SK-N-SH (cell line): ENCODE data around the gene DNASE1L2. TPM values are rescaled to one million over a fixed set of nuclear protein-coding genes. Genes with fewer than 3 reads are reported as not detected.

Experiments
- CTCF ChIA-PET: fragments of 300-600, 350-600 bp; formaldehyde crosslinking; extraction: SDS; loops from one replicate; lab custom pipeline; 2021; lab: Yijun Ruan, JAX
- POLR2A ChIA-PET: fragments of 350-600 bp; sonication (Branson Sonifier 250); formaldehyde crosslinking; extraction: SDS; loops from one replicate; lab custom pipeline; 2020; ENCODE audit warnings: antibody characterized with exemption, inconsistent platforms; lab: Yijun Ruan, JAX
- DNase-seq: peaks from one replicate; pipeline ENCODE4 v3.0.0; 2012
- H2AFZ ChIP-seq: fragments of 200-600 bp; sonication (generic); 2 replicates; pipeline ENCODE4 v1.8.1; 2016; ENCODE audit warnings: antibody characterized with exemption, mild to moderate bottlenecking, low read depth
- H3F3A ChIP-seq: fragments of 200-600 bp; sonication (generic); replicated peaks from 2 replicates; pipeline ENCODE3; 2016; ENCODE audit warnings: antibody characterized with exemption, mild to moderate bottlenecking; ENCODE audit not compliant: insufficient read depth
- H3K27ac ChIP-seq, 2 experiments: fragments of 200-500 bp in 1 of 2; fragments of 200-600 bp in 1 of 2; sonication (Bioruptor generic) in 1 of 2; sonication (generic), shearing (Covaris generic) in 1 of 2; 2 replicates each; pipeline versions ENCODE4 v1.5.1 to v1.6.1; 2014 to 2016; ENCODE audit warnings: low read depth in 2 of 2, inconsistent platforms in 1 of 2, low read length in 1 of 2, mild to moderate bottlenecking in 1 of 2, mixed read lengths in 1 of 2
- H3K27me3 ChIP-seq: fragments of 200-600 bp; sonication (generic), shearing (Covaris generic); 2 replicates; pipeline ENCODE4 v1.6.1; 2016; ENCODE audit warnings: mixed run types; ENCODE audit not compliant: insufficient read depth
- H3K36me3 ChIP-seq, 2 experiments: fragments of 200-500 bp in 1 of 2; fragments of 200-600 bp in 1 of 2; sonication (Bioruptor generic) in 1 of 2; sonication (generic) in 1 of 2; replicated peaks in 1 of 2; 2 replicates each; pipeline versions ENCODE3 to v1.5.1; 2014 to 2016; ENCODE audit warnings: low read length in 1 of 2, mild to moderate bottlenecking in 1 of 2; ENCODE audit not compliant: insufficient read depth in 2 of 2, control insufficient read depth in 1 of 2
- H3K4me1 ChIP-seq, 2 experiments: fragments of 200-500 bp in 1 of 2; fragments of 200-600 bp in 1 of 2; sonication (Bioruptor generic) in 1 of 2; sonication (generic), shearing (Covaris generic) in 1 of 2; 2 replicates each; pipeline versions ENCODE4 v1.5.1 to v1.6.1; 2014 to 2016; ENCODE audit warnings: low read depth in 1 of 2, low read length in 1 of 2, mixed run types in 1 of 2; ENCODE audit not compliant: insufficient read depth in 2 of 2, control insufficient read depth in 1 of 2
- H3K4me2 ChIP-seq: fragments of 200-600 bp; sonication (generic), shearing (Covaris generic); 2 replicates; pipeline ENCODE4 v1.6.1; 2017; ENCODE audit warnings: mixed run types
- H3K4me3 ChIP-seq, 2 experiments: fragments of 200-500 bp in 1 of 2; fragments of 200-600 bp in 1 of 2; sonication (Bioruptor generic) in 1 of 2; sonication (generic), shearing (Covaris generic) in 1 of 2; 2 replicates each; pipeline versions ENCODE4 v1.5.1 to v1.8.1; 2014 to 2016; ENCODE audit warnings: low read depth in 2 of 2, inconsistent platforms in 1 of 2, low read length in 1 of 2, mild to moderate bottlenecking in 1 of 2, mixed read lengths in 1 of 2, moderate library complexity in 1 of 2
- H3K79me2 ChIP-seq: fragments of 200-600 bp; sonication (generic); 2 replicates; pipeline ENCODE4 v1.8.1; 2017; ENCODE audit warnings: mild to moderate bottlenecking; ENCODE audit not compliant: insufficient read depth
- H3K9ac ChIP-seq: fragments of 200-600 bp; sonication (generic); 2 replicates; pipeline ENCODE4 v1.6.1; 2017; ENCODE audit warnings: mixed run types
- H3K9me2 ChIP-seq: fragments of 200-600 bp; sonication (generic); 2 replicates; pipeline ENCODE4 v1.6.1; 2017; ENCODE audit warnings: mixed run types
- H3K9me3 ChIP-seq: fragments of 200-600 bp; sonication (generic); 2 replicates; pipeline ENCODE4 v1.6.1; 2017; ENCODE audit warnings: mixed run types, mild to moderate bottlenecking, moderate library complexity
- H4K20me1 ChIP-seq: fragments of 200-600 bp; sonication (generic); 2 replicates; pipeline ENCODE4 v1.6.1; 2017; ENCODE audit warnings: mild to moderate bottlenecking, mixed run types; ENCODE audit not compliant: insufficient read depth
- CHD2 ChIP-seq: fragments of 150-350 bp; IDR thresholded peaks from 2 replicates; pipeline ENCODE4 v1.6.1; 2018; ENCODE audit warnings: low read length; ENCODE audit not compliant: partially characterized antibody
- CTCF ChIP-seq: fragments of 200-600 bp; sonication (generic); IDR thresholded peaks from 2 replicates; pipeline ENCODE4 v1.6.1; 2017; ENCODE audit warnings: antibody characterized with exemption, mild to moderate bottlenecking, moderate library complexity
- EP300 ChIP-seq, 2 experiments: IDR thresholded peaks; 2 replicates each; pipeline versions ENCODE4 v1.4.0 to v1.6.1; 2012; ENCODE audit warnings: borderline replicate concordance in 1 of 2, low read depth in 1 of 2, low read length in 1 of 2
- EZH2phosphoT487 ChIP-seq: fragments of 200-600 bp; sonication (generic); IDR thresholded peaks from 2 replicates; pipeline ENCODE4 v1.6.1; 2017; ENCODE audit warnings: low read depth, mixed run types, mild to moderate bottlenecking, antibody characterized with exemption, moderate library complexity, borderline replicate concordance
- GABPA ChIP-seq: IDR thresholded peaks from 2 replicates; pipeline ENCODE4 v1.4.0; 2012; ENCODE audit warnings: low read depth, mild to moderate bottlenecking
- IRF3 ChIP-seq: fragments of 150-350 bp; IDR thresholded peaks from 2 replicates; pipeline ENCODE4 v1.6.1; 2016; ENCODE audit warnings: mild to moderate bottlenecking, low read depth, low read length
- RFX5 ChIP-seq: IDR thresholded peaks from 2 replicates; pipeline ENCODE4 v1.6.1; 2012; ENCODE audit warnings: mild to moderate bottlenecking, improper control_type of control experiment, low read length
- SIN3A ChIP-seq: IDR thresholded peaks from 2 replicates; pipeline ENCODE4 v1.6.1; 2012; ENCODE audit warnings: low read depth, mild to moderate bottlenecking, low read length, moderate library complexity, borderline replicate concordance
- SMC3 ChIP-seq: IDR thresholded peaks from 2 replicates; pipeline ENCODE4 v1.6.1; 2012; ENCODE audit warnings: low read depth, low read length, improper control_type of control experiment
- TAF1 ChIP-seq: IDR thresholded peaks from 2 replicates; pipeline ENCODE4 v1.6.1; 2012; ENCODE audit warnings: low read depth, mild to moderate bottlenecking, low read length, moderate library complexity, borderline replicate concordance
- TCF12 ChIP-seq: IDR thresholded peaks from 2 replicates; pipeline ENCODE4 v1.4.0; 2012
- USF2 ChIP-seq: fragments of 150-350 bp; IDR thresholded peaks from 2 replicates; pipeline ENCODE4 v1.6.1; 2017; ENCODE audit warnings: antibody characterized with exemption, low read length, low read depth, borderline replicate concordance
- WGBS: methylation state at CpG from one replicate; pipeline ENCODE4 v1.1.6; 2017; ENCODE audit warnings: low lambda C conversion rate; 5-methylcytosine and 5-hydroxymethylcytosine counted together
- polyA plus RNA-seq, 3 experiments: library from polyadenylated mRNA; depleted of rRNA; stranded (reverse); fragments of >200 nt; gene quantifications; 2 replicates each; pipeline ENCODE4 v1.2.3, GENCODE V29; 2012
- TF ChIP-seq, protein P1 (sequence below): IDR thresholded peaks from 2 replicates; pipeline ENCODE4 v1.4.0; 2012; ENCODE audit warnings: low read depth, borderline replicate concordance

DNASE1L2 gene
- polyA plus RNA-seq, 1 of the 3 experiments (the other 2 are of a cell fraction), result 2.5 TPM

- no peak for TF ChIP-seq CTCF
- TF ChIP-seq GABPA, result no peak
- TF ChIP-seq EZH2phosphoT487, result no peak
- no peak for TF ChIP-seq USF2
- no peak for TF ChIP-seq IRF3
- no peak for TF ChIP-seq SIN3A
These were observed 48.7 kb downstream of the DNASE1L2 start (continued) for GRCh38 chr16:2284797-2285576.

- no peaks in the 10 kb centered on the region for H4K20me1 ChIP-seq
- ChIA-PET CTCF (interaction anchor here (0.6 kb wide), 1 partner anchor 30 kb away, joined by 4 read pairs; no protein-coding TSS in a partner anchor), POLR2A (no interaction called here)
- H3K4me3 ChIP-seq, result no peak overlapping the region
- H3K79me2 ChIP-seq, result no peaks in the 10 kb centered on the region
- H3K36me3 ChIP-seq, result peaks cover 0 to 5% of the 10 kb centered on the region in 2 experiments
- H3K27me3 ChIP-seq, result no peaks in the 10 kb centered on the region
- H3K9ac ChIP-seq, result no peak overlapping the region
- TF ChIP-seq TAF1, result no peak
- TF ChIP-seq USF2, result no peak
- no peak for TF ChIP-seq SMC3
- no peak for TF ChIP-seq TCF12
- TF ChIP-seq CHD2, result no peak
- TF ChIP-seq RFX5, result no peak
- no peak for TF ChIP-seq EP300 (IDR thresholded peaks at IDR 0.05; ENCODE audit: borderline replicate concordance in 1 of 2, low read depth in 1 of 2, low read length in 1 of 2)
- TF ChIP-seq, protein P1, sequence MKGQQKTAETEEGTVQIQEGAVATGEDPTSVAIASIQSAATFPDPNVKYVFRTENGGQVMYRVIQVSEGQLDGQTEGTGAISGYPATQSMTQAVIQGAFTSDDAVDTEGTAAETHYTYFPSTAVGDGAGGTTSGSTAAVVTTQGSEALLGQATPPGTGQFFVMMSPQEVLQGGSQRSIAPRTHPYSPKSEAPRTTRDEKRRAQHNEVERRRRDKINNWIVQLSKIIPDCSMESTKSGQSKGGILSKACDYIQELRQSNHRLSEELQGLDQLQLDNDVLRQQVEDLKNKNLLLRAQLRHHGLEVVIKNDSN, result no peak
- no peak overlapping the region for H2AFZ ChIP-seq
- no peaks in the 10 kb centered on the region for H3K4me1 ChIP-seq
- 85% methylated on average over 12 of the region's 13 CpGs for WGBS
- no peak overlapping the region for H3K4me2 ChIP-seq
- no peak overlapping the region for H3K27ac ChIP-seq
- DNase-seq, result no peak
- H3K9me3 ChIP-seq, result no peaks in the 10 kb centered on the region
- H3K9me2 ChIP-seq, result no peaks in the 10 kb centered on the region
- H3F3A ChIP-seq, result no peaks in the 10 kb centered on the region
These were observed 49.5 kb downstream of the DNASE1L2 start for GRCh38 chr16:2285731-2286191.
